ENCODE measurements around the gene PODNL1. TPM values are rescaled to one million over a fixed set of nuclear protein-coding genes. Genes with fewer than 3 reads are reported as not detected.
"Not testable (repeated sequence)": the region's sequence is repeated elsewhere in the genome, so short reads cannot be mapped to it uniquely, and the experiment has no call there.

PODNL1 gene
- total RNA-seq, 4 donors from 2014 or later: not detected

DNA sequence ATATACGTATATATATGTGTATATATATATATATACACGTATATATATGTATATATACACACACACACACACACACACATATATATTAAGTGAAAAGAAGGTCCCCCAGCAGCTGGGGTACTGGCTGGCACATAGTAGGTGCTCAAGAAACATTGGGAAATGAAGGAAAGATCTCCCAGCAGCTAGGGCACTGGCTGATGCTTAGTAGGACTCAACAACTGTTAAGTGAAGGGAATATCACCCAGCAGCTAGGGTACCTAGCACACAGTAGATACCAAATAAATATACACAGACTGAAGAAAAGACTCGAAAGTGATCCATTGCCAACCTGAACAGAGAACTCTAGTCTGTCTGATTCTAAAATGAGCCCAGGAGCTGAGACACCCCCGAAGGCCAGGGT, 12.2 kb downstream of the PODNL1 start:
- DNase-seq (ENCODE audit: low spot score): no peak
- TF ChIP-seq, protein P1, sequence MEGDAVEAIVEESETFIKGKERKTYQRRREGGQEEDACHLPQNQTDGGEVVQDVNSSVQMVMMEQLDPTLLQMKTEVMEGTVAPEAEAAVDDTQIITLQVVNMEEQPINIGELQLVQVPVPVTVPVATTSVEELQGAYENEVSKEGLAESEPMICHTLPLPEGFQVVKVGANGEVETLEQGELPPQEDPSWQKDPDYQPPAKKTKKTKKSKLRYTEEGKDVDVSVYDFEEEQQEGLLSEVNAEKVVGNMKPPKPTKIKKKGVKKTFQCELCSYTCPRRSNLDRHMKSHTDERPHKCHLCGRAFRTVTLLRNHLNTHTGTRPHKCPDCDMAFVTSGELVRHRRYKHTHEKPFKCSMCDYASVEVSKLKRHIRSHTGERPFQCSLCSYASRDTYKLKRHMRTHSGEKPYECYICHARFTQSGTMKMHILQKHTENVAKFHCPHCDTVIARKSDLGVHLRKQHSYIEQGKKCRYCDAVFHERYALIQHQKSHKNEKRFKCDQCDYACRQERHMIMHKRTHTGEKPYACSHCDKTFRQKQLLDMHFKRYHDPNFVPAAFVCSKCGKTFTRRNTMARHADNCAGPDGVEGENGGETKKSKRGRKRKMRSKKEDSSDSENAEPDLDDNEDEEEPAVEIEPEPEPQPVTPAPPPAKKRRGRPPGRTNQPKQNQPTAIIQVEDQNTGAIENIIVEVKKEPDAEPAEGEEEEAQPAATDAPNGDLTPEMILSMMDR (IDR thresholded peaks at IDR 0.05): no peak
- ATAC-seq (ENCODE audit: low FRiP score): no peak

DNA sequence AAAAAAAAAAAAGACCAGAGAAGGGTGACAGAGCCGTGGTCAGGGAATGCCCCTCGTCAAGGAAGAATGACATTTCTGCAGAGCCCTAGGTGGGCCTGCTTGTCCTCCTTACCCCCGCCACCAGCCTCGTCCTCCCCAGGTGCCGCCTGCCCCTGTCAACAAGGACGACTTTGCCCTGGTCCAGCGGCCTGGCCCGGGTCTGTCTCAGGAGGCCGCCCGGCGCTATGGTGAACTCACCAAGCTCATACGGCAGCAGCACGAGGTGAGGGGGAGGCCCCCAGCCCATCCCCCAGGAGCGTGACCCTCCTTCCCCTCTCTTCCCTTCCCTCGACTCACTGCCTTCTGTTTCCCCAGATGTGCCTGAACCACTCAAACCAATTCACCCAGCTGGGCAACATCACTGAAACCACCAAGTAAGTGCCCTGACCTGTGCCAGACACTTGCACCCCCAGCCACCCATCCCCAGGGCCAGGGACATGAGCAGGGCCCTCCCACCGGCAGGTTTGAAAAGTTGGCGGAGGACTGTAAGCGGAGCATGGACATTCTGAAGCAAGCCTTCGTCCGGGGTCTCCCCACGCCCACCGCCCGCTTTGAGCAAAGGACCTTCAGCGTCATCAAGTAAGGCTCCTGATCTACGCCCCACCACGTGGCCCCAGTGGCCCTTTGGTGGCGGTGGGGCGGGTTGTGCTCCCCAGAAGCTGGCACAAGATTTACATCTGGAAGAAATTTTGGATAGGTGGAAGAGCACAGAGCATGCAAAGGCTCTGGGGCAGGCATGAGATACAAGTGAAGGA, 14.8 kb downstream of the PODNL1 start:
- no peak for DNase-seq (ENCODE audit: low spot score)
- no peak for ATAC-seq (ENCODE audit: low FRiP score)
- TF ChIP-seq, protein P1 (IDR thresholded peaks at IDR 0.05): no peak

DNA sequence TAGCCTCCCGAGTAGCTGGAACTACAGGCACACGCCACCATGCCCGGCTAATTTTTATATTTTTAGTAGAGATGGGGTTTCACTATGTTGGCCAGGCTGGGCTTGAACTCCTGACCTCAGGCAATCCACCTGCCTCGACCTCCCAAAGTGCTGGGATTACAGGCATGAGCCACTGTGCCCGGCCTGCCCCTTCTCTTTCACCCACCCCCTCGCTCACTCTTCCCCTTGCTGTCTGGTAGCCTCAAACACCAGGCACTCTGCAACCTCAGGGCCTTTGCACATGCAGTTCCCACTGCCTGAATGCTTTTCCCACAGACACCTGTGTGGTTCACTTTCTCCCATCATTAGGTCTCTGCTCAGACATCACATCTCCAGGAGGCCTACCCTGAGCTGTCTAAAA, 16.1 kb downstream of the PODNL1 start:
- not testable (repeated sequence) for ATAC-seq (ENCODE audit: low FRiP score); DNase-seq (ENCODE audit: low spot score)

DNA sequence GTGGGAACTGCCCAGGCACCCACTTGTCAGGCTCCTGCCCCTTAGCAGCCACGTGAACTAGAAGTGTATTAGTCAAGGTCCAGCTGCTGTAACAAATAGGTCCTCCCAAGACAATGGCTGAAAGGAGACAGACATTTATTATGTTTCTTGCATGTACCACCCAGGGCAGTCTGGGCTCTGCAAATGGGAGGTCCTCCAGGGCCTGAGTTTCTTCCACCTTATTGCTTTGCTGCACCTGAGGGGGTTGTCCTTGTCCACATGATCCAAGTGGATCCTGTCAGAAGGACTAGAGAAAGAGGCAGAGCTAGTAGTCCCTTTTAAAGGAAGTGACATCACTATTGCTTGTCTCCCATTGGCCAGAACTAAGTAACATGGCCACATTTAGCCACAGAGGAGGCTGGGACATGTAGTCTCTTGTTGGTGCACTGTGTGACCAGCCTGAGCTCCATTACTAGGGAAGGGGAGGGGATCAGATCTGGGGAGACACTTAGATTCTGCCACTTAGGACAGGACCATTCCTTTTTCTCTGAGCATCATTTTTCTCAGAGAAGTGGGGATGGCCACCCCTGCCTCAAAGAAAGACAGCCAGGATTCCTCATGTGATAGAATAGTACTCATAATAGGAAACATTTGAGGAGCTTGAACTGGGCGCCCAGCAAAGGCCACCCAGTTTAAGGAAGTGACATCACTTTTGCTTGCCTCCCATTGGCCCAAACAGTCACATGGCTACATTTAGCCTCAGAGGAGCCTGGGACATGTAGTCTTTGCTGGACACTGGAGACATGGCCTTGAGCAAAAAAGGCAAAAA, 17.1 kb downstream of the PODNL1 start:
- no peak for DNase-seq (ENCODE audit: low spot score)

DNA sequence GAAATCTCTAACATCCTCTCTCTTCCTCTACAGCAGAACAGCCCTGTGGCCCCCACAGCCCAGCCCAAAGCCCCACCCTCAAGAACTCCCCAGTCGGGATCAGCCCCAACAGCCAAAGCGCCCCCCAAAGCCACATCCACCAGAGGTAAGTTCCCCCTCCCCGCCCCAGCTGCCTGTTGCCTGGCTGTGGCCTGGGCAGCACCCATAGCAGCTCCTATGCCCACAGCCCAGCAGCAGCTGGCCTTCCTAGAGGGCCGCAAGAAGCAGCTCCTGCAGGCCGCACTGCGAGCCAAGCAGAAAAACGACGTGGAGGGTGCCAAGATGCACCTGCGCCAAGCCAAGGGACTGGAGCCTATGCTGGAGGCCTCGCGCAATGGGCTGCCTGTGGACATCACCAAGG, 17.7 kb downstream of the PODNL1 start:
- TF ChIP-seq, protein P1 (IDR thresholded peaks at IDR 0.05): no peak
- ATAC-seq (ENCODE audit: low FRiP score): no peak
- DNase-seq (ENCODE audit: low spot score): no peak

More for the DNA sequence above, 17.1 kb downstream of the PODNL1 start:
- TF ChIP-seq, protein P1 (IDR thresholded peaks at IDR 0.05): no peak
- no peak for ATAC-seq (ENCODE audit: low FRiP score)

DNA sequence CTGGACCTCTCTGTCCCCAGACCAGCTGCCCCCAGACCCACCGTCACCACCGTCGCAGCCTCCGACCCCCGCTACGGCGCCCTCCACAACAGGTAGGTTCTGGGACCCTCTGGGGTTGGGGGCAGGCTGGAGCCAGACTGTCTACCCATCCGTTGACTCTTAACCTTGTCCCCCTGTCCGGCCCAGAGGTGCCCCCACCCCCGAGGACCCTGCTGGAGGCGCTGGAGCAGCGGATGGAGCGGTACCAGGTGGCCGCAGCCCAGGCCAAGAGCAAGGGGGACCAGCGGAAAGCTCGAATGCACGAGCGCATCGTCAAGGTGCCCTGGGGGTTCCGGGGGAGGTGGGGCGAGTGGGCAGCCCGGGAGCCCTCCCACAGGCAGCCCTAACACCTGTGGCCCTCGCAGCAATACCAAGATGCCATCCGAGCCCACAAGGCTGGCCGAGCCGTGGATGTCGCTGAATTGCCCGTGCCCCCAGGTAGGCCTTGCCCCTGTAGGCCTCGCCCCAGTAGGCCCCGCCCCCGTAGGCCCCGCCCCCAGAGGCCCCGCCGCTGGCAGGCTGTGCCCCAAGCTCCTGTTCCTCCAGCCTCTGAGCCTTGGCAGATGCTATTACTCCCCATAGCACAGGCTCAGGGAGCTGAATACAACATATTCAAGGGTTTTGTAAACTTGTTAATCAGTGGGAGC, 19.3 kb downstream of the PODNL1 start:
- ATAC-seq (ENCODE audit: low FRiP score) (no peak), DNase-seq (ENCODE audit: low spot score) (no peak)
- TF ChIP-seq, protein P1 (IDR thresholded peaks at IDR 0.05): no peak

DNA sequence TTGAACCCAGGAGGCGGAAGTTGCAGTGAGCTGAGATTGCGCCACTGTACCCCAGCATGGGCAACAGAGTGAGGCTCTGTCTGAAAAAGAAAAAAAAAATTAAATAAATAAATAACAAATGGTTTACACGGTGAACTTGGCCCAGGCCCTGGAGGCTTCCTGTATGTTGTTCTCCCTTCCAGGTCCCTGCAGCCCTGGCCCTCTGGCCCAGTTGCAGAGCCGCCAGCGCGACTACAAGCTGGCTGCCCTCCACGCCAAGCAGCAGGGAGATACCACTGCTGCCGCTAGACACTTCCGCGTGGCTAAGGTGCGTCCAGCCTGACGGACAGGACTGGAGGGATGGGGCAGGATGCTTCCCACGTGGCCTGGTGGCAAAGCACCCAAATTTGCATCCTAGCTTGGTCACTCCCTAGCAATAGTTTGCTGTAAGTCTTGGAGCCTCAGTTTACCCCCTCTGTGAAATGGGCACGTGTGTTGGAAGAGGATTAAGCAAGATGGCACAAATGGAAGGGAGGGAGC, 20.3 kb downstream of the PODNL1 start:
- TF ChIP-seq, protein P1 (IDR thresholded peaks at IDR 0.05): no peak
- ATAC-seq (ENCODE audit: low FRiP score) (no peak), DNase-seq (ENCODE audit: low spot score) (no peak)

Data from omental fat pad (tissue), 4 donors.